Measurements from ENCODE around the gene AAK1.
"Not testable (repeated sequence)": the region's sequence is repeated elsewhere in the genome, so short reads cannot be mapped to it uniquely, and the experiment has no call there.

AAK1 gene

DNA sequence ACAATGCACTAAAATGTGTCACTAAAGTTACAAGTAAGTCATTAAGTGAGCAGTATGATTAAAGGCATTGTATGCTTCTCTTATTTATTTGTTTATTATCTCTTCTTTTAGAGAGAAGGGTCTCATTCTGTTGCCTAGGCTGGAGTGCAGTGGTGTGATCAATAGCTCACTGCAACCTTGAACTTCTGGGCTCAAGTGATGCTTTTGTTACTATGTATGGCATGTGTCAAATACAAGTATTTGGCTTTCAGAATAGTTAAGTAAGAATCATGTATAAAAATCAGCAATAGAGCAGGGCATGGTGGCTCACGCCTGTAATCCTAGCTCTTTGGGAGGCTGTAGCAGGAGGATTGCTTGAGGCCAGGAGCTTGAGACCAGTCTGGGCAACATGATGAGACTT, 15.8 kb upstream of the AAK1 start:
- no peak for DNase-seq

DNA sequence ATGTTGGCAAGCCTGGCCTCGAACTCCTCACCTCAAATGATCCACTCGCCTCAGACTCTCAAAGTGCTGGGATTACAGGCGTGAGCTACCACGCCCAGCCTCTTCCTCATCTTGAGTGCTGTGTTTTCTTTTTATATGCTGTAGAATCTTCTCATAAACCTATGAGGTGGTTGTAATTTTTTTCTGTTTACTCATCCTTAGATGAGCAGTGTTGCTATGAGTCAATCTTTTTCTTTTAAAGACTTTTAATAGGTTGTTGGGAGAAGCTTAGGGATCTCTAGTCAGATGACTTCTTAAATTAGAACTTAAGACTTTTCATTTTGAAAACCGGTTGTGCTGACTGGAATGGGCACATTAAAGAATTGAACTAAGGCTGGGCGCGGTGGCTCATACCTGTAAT, 8.7 kb upstream of the AAK1 start:
- DNase-seq, result no peak

DNA sequence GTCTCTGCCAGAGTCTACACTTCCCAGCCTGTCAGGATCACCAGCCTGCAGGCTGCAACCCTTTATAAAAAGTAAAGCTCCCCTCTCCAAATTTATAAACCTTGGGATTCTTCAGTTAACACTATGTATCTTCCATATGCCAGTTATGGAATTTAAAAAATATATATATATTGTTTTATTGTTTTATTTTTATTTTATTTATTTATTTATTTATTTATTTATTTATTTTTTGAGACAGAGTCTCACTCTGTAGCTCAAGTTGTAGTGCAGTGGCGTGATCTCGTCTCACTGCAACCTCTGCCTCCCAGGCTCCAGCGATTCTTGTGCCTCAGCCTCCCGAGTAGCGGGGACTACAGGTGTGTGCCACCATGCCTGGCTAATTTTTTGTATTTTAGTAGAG, 3.7 kb upstream of the AAK1 start:
- not testable (repeated sequence) for DNase-seq

DNA sequence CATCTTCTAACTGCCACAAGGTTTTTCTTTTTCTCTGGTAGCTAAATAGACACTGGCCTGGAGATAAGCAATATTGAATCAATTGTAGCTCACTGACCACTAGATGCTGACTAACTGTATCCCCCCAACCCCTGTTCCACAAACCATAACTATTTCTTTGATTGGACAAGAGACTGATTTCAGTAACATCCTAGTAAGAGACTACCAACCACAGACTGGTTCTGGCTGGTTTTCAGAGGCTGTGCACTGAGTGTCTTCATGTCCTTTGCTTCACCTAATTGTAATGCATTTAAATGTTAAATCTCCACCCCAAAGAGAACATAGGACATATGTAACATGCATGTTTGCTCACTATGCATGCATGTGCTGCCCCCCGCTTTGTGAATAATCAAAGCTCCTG, 3.2 kb upstream of the AAK1 start:
- no peak for DNase-seq

DNA sequence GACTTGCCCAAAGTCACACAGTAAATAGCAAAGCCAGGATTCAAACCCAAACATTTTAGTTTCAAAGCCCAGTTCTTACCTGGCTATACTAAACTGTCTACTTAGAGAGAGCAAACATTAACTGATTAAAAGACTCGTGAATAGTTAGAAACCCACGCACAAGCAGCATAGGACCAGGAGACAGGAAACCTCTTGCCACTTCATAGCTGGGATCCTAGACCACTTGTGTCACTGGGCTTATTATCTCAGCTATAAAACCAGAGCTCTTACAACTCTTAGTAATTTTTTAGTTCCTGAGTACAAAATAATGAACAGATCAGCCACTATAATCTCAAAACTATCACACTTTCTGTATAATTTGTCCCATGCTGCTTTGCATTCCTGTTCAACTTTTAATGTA, 2.4 kb upstream of the AAK1 start:
- no peak for DNase-seq

DNA sequence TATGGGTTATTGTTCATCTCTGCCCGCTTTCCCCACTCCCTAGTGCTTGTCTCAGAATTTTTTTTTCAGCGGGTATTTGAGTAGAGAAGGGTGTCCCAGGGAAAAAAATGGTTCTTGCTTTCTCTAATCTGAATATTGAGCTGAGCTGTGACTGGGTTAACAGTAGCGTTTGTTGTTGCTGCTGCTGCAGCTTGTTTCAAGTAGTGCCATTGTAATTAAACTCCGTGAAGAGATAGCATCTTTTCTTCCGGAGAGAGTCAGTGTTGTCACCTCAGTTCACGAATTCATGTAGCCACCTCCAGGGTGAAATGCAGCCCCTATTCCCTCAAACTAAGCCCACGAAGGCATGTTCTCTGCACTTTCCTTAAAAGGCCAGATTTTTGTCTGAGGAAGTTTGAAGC, 1.5 kb upstream of the AAK1 start:
- DNase-seq, result peak; percentile 7

DNA sequence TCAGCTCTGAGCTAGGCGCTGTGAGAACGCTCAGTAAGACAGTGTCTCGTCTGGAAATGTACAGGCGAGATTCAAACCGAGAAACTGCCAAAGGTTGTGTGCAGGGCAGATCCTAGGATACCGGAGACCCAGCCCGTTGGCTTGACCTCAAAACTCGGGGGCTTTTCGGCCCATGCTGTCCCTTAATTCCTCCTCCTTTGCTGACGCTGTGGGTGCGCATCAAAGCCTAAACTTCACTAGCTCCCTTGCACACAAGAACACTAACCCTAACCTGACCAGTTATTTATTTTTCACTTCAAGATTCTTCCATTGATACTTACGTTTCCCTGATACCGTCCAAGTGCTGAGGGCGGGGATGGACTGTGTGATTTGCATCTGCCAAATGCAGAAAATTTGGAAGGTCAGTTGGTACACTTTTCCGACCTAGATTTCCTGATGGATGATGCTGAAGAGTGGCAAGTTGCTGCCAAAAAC, 1.0 kb upstream of the AAK1 start:
- DNase-seq, result no peak

DNA sequence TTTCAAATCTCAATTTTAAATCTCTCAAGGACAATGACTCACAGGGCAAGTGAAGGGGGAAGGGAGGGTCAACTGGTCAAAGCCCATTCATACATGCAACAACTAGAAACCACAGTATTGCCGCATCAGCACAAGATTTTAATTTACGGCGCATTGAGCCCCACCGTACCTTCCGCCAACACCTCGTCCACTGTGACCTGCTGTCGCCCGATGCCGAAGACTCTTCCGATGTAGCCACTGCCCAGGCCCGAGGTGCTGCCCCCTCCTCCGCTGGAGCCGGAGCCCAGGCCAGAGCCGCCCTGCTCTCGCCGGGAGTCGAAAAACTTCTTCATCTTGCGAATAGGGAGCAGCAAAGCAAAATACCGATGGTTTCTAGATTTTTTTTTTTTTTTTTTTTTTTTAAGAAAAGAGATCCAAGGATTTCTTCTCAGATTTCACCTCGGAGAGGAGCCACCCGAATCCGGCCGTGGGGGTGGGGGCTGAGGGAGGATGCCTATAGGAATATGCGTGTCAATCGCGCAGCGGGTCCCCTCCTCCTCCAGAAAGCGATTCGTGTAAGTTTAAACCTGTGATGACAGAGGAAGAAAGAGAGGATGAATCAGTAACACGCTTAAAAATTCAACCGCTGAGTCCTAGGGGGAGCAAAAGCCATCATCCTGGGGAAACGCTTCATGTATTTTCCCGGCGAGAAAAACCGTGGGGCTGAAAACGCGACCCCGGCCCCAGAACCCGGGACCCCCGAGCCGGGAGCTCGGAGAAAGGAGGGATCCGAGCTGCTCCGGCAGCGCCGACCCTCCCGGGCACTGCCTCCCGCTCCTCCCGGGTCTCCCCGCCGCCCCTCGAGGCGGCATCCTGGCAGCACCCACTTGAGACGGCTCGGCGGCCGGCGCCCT, 584 bp downstream of the AAK1 start:
- no peak for DNase-seq

DNA sequence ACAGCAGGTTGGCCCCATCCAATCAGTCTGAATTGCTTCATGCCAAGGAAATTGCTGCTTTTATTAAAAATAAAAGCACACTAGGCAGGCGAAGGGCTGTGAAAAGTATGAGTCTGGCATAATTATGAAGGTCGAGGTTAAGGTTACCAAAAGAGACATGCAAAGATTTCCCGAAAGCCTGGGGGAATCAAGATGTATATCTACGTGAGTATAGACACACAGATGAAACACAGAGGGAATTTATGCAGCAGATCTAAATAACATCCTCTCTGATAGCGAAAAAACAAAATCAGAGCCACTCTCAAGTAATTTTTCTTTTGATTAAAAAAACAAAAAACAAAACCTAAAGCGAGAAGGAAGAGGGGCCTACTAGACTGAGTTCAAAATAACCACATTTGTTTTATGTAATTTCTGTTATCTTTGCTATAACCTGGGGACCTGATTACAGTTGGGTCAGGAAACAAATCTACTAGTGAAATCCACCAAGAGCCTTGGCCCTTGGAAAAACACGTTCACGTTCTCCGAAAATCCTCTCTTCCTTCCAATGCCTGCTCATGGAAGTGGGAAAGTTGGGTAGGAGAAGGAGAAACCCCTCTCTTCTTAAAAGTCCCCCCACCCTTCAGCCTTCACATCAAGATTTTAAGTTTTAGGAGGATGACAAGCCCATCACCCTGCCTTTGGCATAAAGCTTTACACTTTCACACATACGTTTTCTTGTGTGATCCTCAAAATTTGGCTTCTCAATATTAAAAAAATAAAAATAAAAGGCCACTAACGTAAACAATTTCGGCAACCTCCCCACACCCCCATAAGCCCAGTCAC, 1.4 kb downstream of the AAK1 start:
- no peak for DNase-seq

DNA sequence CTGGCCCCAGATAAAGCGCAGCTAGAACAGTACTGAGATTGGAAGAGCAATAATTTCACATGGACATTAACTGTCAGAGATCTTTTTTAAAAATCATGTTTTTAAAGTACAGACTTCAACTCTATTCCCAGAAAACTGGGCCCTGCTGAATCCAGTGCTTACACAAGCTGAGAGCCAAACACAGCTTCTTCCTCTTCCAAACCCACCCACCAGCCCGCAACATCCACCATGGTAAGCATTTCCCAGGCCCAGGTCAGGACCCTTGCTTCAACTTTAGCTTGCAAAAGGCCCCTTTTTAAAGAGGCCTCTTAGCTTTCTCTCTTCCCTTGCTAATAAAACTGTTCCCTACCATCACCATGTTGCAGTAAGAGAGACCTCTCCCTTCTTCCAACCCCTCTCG, 2.1 kb downstream of the AAK1 start:
- no peak for DNase-seq

DNA sequence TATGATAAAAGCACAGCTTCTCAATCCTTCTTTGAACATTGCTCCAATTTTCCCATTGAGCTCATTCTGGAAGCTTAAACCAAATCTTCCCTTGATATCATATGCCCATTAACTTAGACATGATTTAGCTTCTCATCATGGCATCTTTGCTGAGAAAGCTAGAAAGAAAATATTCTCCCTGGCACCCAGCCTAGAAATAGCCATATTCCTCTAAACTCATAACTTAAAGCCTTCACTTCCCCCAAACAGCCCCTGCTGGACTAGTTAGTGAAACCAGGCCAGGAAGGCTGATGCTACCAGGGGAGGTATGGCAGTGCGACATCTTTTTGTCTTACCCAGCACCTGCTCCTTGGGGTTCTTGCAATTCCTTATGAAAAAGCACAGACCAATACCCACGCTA, 4.3 kb downstream of the AAK1 start:
- DNase-seq, result no peak

DNA sequence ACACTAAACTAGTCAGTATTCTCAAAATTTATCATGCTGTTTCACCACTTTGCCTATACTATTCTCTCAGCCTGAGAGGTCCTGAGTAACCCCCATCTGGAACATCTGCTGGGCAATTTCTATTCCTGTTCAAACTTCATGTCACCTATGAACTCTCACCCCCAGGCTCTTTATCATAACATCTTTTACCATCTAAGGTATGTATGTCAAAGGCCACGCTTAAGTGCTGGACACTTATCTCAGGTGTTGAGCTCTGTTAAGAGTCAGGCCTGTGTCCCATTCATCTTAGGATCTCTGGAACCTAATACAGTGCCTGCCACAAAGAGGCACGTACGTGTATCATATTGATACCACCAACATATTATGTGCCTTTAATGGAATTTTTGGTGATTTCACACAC, 4.9 kb downstream of the AAK1 start:
- no peak for DNase-seq

DNA sequence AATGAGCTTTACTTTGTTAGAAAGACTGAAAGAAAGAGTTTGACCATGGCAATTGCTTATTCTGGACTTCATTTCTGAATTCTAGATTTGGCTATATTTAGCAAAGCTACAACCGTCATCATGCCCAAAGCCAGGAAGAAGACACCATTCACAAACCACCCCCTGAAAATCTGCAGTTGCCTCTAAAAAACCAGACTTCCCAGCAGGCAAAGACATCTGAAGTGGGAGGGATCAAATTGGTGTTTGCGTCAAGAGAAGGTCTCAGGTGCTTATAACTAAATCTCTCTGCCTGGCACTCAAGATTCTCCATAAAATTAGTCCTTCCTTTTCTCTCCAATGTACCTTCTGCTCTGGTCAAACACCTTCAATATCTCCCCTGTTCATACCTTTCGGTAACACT, 5.6 kb downstream of the AAK1 start:
- DNase-seq, result no peak

DNA sequence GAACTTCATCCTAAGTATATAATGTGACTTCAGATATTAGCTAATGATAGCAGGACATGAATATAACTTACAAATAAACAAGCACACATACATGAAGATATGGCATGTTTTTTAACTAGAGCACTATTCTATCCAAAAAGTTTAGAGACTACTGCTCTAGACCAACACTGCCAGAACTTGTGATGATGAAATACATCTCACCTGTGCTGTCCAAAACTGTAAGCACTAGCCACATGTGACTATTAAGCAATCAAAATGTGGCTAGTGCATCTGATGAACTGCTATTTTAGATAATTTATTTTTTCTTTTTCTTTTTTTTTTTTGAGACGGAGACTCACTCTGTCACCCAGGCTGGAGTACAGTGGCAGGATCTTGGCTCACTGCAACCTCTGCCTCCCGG, 7.1 kb downstream of the AAK1 start:
- DNase-seq, result no peak

DNA sequence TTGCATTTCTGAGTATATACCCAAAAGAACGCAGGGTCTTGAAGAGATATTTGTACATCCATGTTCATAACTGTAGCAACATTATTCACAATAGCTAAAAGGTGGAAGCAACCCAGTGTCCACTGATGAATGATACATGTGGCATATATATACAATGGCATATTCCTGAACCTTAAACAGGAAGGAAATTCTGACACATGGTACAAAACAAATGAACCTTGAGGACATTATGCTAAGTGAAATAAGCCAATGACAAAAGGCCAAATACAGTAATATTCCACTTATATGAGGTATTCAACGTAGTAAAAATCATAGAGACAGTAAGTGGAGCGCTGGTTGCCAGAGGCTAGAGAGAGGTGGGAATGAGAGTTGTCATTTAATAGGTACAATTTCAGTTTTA, 8.1 kb downstream of the AAK1 start:
- no peak for DNase-seq

DNA sequence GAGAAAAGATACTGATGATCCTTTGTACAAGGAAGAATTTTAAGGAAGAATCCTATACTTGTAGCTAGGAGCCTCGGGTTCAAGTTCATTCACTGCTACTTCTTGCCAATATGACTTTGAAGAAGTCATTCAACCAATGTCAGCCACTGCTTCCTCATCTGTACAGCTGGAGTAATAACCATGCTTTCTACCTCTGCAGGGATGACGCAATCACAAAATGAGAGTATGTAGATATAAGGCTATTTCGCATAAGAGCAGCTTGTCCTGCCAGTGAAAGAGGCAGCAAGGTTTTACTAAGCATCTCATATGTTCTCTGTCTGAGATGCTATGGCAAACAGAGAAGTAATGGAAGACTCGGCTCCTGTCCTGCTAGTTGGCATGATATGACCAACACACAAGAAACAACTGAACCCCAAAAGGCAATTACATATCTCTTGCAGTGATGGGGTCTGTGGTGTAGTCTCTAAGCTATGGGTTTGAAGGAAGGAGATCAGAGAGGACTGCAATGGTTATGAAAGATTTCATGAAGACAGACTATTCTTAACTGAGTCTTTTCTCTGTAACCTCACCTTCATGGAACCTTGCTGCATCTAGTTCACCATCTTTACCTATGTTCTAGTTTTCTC, 9.2 kb downstream of the AAK1 start:
- no peak for DNase-seq

DNA sequence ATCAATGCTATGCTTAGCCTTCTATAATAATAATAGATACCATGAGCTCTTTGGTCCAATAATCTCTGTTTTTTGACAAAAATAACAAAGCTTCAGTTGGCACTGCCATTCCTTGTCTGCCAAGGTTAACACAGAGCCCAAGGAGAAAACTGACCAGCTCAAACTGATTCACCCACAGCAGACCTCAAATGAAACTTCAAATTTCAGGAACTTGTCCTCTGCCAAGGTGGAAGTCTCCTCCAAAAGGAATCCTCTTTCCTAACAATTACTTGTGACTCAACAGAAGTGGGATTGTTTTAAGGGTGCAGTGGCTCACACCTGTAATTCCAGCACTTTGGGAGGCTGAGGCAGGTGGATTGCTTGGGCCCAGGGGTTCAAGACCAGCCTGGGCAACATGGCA, 12.1 kb downstream of the AAK1 start:
- DNase-seq, result no peak

DNA sequence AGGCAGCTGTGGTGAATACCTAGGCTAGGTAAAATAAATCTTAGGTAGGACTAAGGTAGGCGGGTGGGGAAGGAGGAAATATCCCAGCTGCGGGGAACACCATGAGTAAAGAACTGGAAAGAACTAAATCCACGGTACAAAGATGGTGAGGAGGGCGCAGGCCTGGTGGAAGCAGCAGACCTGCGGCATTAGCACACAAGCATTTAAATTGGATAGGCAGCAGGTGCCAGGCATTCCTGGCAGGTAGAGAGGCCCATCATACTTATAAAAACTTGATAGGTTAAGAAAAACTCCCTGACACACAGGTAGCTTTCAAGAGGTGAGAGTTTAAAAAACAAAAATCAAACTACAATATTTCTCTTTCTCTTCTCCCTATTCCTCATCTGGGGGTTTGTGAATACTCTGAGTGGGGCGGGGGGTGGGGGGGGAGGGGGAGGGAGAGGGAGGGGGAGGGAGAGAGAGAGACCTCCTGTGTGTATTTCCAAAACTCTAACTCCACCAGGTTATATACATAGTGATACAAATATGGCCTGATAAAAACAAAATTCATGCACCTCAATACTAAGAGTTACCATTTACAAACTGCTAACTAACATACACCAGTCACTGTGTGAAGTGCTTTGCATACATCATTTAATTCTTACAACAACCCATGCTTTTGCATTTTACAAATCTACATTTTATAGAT, 13.5 kb downstream of the AAK1 start:
- DNase-seq, result no peak

DNA sequence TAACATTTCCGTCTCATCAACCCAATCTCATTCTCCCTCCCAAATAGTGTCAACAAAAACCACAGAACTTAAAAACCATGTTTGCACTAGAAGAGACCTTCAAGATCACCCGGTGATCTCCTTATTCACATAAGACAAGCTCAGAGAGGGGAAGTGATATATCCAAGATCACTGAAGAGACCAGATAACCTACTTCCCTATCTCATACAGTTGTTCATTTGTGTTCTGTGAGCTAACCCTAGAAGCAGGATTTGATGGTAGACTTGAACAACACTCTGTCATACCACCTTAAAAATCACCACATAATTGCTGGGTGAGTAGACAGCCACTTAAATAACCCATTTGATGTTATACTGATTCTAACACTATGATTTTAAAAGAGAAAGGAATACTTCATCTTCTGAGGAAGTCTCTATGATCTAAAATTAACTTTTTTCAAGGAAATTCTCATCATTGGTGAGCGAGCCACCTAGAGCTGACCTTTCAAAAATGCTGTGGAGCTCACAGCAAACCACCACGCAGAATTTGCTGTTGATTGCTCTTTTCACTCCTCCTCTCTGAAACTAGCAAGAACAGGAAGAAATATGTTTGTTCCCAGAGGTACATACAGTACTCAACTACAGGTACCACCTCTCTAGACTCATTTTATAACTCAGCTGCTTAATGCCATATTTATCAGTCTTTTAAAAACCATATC, 15.1 kb downstream of the AAK1 start:
- no peak for DNase-seq

DNA sequence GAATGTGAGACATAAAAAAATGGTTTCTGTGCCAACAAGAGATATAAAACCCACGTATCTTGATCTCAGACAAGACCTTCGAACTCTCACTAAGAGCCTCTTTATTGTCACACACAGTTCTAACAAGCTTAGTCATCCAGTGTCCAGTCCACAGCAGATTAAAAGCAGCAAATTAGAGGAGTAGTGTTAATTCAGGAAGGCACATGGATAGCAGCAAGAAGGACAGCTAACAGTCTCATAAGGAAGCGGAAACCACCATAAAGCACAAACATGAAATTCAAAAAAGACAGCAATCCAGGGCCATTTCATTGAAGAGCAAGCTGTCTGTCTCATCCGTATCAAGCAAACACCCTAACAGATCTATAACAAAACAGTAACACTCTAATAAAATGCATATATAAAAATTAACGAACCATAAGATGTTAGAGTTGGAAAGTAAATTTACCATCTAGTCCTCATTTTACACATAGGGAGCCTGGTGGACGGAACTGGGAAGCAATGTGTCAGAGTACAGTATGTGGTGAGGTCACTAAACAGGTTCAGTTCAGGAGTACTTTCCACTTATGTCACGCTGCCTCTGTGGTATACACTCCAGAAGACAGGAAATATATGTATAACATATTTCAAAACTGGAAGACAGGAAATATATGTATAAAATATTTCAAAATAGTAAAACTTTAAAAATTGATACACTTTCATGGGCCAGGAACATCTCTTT, 18.3 kb downstream of the AAK1 start:
- DNase-seq, result no peak

DNA sequence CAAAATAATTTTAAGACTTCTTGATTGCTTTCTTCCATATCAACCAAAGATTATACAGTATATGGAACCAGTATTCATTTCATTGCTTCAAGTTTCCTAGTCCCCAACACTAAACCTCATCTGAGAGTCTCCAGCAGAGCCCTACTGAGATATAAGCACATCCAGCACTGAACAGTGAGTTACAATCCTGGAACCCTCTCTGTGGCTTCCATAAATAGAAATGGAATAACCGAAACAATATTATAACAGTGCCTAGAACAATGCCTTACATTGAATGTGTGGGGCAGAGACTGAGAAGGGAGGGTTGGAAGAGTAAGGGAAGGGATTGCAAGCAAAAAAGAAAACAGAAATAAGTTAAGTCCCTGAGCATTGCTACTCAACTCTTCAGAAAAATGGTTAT, 18.9 kb downstream of the AAK1 start:
- no peak for DNase-seq

DNA sequence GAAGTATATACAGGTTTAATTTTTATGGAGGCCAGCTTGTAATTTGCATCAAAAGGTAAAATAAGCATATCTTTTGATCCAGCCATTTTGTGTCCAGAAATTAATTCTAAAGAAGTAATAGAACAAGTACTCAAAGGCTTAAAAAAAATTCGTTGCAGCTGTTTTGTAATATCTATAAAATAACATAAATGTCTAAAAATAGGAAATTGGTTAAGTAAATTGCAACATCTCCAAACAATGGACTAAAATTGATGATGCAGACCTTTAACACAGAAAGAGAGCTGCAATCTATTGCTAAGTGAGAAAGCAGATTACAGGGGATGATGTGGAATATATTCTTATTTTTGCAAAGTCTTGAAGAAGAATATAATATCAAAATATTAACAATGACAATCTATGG, 19.4 kb downstream of the AAK1 start:
- DNase-seq, result no peak
